ENCODE results near the gene ATP8B4. TPM values are rescaled to one million over a fixed set of nuclear protein-coding genes. Genes with fewer than 3 reads are reported as not detected.

The ATP8B4 gene
- polyA plus RNA-seq, 1 donor (not counting 4 experiments of a cell fraction or from before 2014, with no cell fraction given): 0.05 TPM

GRCh38 chr15:49915822-49916221, 203.2 kb downstream of the ATP8B4 start:
- no peak for TF ChIP-seq EZH2 (IDR thresholded peaks at IDR 0.05; ENCODE audit: low read length)
- TF ChIP-seq, protein P1, sequence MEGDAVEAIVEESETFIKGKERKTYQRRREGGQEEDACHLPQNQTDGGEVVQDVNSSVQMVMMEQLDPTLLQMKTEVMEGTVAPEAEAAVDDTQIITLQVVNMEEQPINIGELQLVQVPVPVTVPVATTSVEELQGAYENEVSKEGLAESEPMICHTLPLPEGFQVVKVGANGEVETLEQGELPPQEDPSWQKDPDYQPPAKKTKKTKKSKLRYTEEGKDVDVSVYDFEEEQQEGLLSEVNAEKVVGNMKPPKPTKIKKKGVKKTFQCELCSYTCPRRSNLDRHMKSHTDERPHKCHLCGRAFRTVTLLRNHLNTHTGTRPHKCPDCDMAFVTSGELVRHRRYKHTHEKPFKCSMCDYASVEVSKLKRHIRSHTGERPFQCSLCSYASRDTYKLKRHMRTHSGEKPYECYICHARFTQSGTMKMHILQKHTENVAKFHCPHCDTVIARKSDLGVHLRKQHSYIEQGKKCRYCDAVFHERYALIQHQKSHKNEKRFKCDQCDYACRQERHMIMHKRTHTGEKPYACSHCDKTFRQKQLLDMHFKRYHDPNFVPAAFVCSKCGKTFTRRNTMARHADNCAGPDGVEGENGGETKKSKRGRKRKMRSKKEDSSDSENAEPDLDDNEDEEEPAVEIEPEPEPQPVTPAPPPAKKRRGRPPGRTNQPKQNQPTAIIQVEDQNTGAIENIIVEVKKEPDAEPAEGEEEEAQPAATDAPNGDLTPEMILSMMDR (optimal IDR thresholded peaks at IDR 0.05 in 1 of 3, IDR thresholded peaks at IDR 0.05 in 1 of 3, conservative IDR thresholded peaks at IDR 0.05 in 1 of 3; ENCODE audit: extremely low read depth in 1 of 3, insufficient read depth in 2 of 3, low read length in 3 of 3): no peak
- Histone ChIP-seq H3K27ac (ENCODE audit: control insufficient read depth, insufficient read depth, low read length) (no peak overlapping the region), H2AFZ (ENCODE audit: control insufficient read depth, low read length) (no peak overlapping the region), H3K9ac (ENCODE audit: control insufficient read depth, extremely low read depth, insufficient read depth, low read length) (no peak overlapping the region), H3K4me1 (ENCODE audit: control insufficient read depth, extremely low read depth, insufficient read depth, low read length) (no peaks in the 10 kb centered on the region), H3K9me3 (ENCODE audit: control insufficient read depth, low read depth, low read length) (no peaks in the 10 kb centered on the region), H3K4me3 (ENCODE audit: control insufficient read depth in 2 of 3, extremely low read depth in 1 of 3, insufficient read depth in 2 of 3, low read depth in 1 of 3, low read length in 3 of 3) (no peak overlapping the region), H3K27me3 (ENCODE audit: control insufficient read depth, extremely low read depth, insufficient read depth, low read length) (no peaks in the 10 kb centered on the region), H3K79me2 (ENCODE audit: control insufficient read depth, insufficient read depth, low read length) (no peaks in the 10 kb centered on the region), H3K4me2 (ENCODE audit: control insufficient read depth, extremely low read depth, insufficient read depth, low read depth, low read length) (no peak overlapping the region), H4K20me1 (ENCODE audit: control insufficient read depth, extremely low read depth, insufficient read depth, low read length) (no peaks in the 10 kb centered on the region), H3K36me3 (ENCODE audit: control insufficient read depth in 2 of 2, extremely low read depth in 1 of 2, insufficient read depth in 2 of 2, low read length in 2 of 2) (no peaks in the 10 kb centered on the region), H3K9me1 (ENCODE audit: control insufficient read depth, extremely low read depth, insufficient read depth, low read length) (no peaks in the 10 kb centered on the region)
- dilution Hi-C loops (cut with MboI; ENCODE audit: extremely low pct_ligation_motif_present, low sequenced_read_pairs): no loop called here
- no peak for DNase-seq (ENCODE audit: low read depth, low spot score)
- FAIRE-seq: no peak

GRCh38 chr15:49908933-49909295, 210.1 kb downstream of the ATP8B4 start:
- Histone ChIP-seq H3K9me1 (ENCODE audit: control insufficient read depth, extremely low read depth, insufficient read depth, low read length) (no peaks in the 10 kb centered on the region), H3K4me2 (ENCODE audit: control insufficient read depth, extremely low read depth, insufficient read depth, low read depth, low read length) (no peak overlapping the region), H3K79me2 (ENCODE audit: control insufficient read depth, insufficient read depth, low read length) (no peaks in the 10 kb centered on the region), H3K27me3 (ENCODE audit: control insufficient read depth, extremely low read depth, insufficient read depth, low read length) (no peaks in the 10 kb centered on the region), H3K9ac (ENCODE audit: control insufficient read depth, extremely low read depth, insufficient read depth, low read length) (no peak overlapping the region), H3K36me3 (ENCODE audit: control insufficient read depth in 2 of 2, extremely low read depth in 1 of 2, insufficient read depth in 2 of 2, low read length in 2 of 2) (no peaks in the 10 kb centered on the region), H3K9me3 (ENCODE audit: control insufficient read depth, low read depth, low read length) (no peaks in the 10 kb centered on the region), H4K20me1 (ENCODE audit: control insufficient read depth, extremely low read depth, insufficient read depth, low read length) (no peaks in the 10 kb centered on the region), H2AFZ (ENCODE audit: control insufficient read depth, low read length) (no peak overlapping the region), H3K4me3 (ENCODE audit: control insufficient read depth in 2 of 3, extremely low read depth in 1 of 3, insufficient read depth in 2 of 3, low read depth in 1 of 3, low read length in 3 of 3) (no peak overlapping the region), H3K27ac (ENCODE audit: control insufficient read depth, insufficient read depth, low read length) (no peak overlapping the region), H3K4me1 (ENCODE audit: control insufficient read depth, extremely low read depth, insufficient read depth, low read length) (no peaks in the 10 kb centered on the region)
- dilution Hi-C loops (cut with MboI; ENCODE audit: extremely low pct_ligation_motif_present, low sequenced_read_pairs): no loop called here
- FAIRE-seq (no peak), DNase-seq (ENCODE audit: low read depth, low spot score) (no peak)
- no peak for TF ChIP-seq EZH2 (IDR thresholded peaks at IDR 0.05; ENCODE audit: low read length)
- TF ChIP-seq, protein P1 (optimal IDR thresholded peaks at IDR 0.05 in 1 of 3, IDR thresholded peaks at IDR 0.05 in 1 of 3, conservative IDR thresholded peaks at IDR 0.05 in 1 of 3; ENCODE audit: extremely low read depth in 1 of 3, insufficient read depth in 2 of 3, low read length in 3 of 3): no peak
